Measurements from ENCODE around the gene TSPAN14. TPM values are rescaled to one million over a fixed set of nuclear protein-coding genes. Genes with fewer than 3 reads are reported as not detected.

The TSPAN14 gene
- total RNA-seq, 1 donor from 2014 or later, result 18.9 TPM

GRCh38 chr10:80535671-80536360 lies 81.7 kb downstream of the TSPAN14 start:
- CTCF ChIA-PET, result interaction anchor here (0.8 to 1.8 kb wide), 5 partner anchors 30 to 389 kb away, joined by 3 to 6 read pairs (median 4); no protein-coding TSS in a partner anchor
- intact Hi-C loops (cut with micrococcal nuclease), result loop anchor here (1.0 to 10.0 kb wide), 5 partner anchors 55 to 601 kb away; no protein-coding TSS in a partner anchor
- Mint-ChIP-seq H3K36me3 (ENCODE audit: low read depth) (peaks cover 1% of the 10 kb centered on the region), H3K4me1 (peaks cover 35% of the 10 kb centered on the region), H3K27me3 (no peaks in the 10 kb centered on the region), H3K27ac (peak overlapping the region; percentile 89), H3K4me3 (peak overlapping the region; percentile 88), H3K9me3 (no peaks in the 10 kb centered on the region)
- peak; percentile 38 for TF ChIP-seq CTCF (IDR thresholded peaks at IDR 0.05)
- ATAC-seq (ENCODE audit: low read depth) (peak; percentile 89), DNase-seq (peak; percentile 76)
- POLR2A ChIA-PET, result interaction anchor here (0.7 to 1.3 kb wide), 2 partner anchors 126 to 128 kb away, joined by 4 read pairs; no protein-coding TSS in a partner anchor

- Mint-ChIP-seq H3K27ac (peak overlapping the region; percentile 89), H3K4me1 (peaks cover 41% of the 10 kb centered on the region), H3K4me3 (peak overlapping the region; percentile 88), H3K9me3 (no peaks in the 10 kb centered on the region), H3K27me3 (no peaks in the 10 kb centered on the region), H3K36me3 (ENCODE audit: low read depth) (peaks cover 1% of the 10 kb centered on the region)
- no peak for TF ChIP-seq CTCF (IDR thresholded peaks at IDR 0.05)
- no peak for ATAC-seq (ENCODE audit: low read depth)
- intact Hi-C loops (cut with micrococcal nuclease), result loop anchor here (1.0 to 10.0 kb wide), 4 partner anchors 63 to 602 kb away; no protein-coding TSS in a partner anchor
- DNase-seq, result no peak
- ChIA-PET POLR2A (interaction anchor here (0.7 to 1.3 kb wide), 2 partner anchors 125 to 128 kb away, joined by 4 read pairs; no protein-coding TSS in a partner anchor), CTCF (interaction anchor here (0.8 to 1.8 kb wide), 7 partner anchors 31 to 388 kb away, joined by 3 to 6 read pairs (median 3); no protein-coding TSS in a partner anchor)
Observed at GRCh38 chr10:80536361-80536835, 82.3 kb downstream of the TSPAN14 start.

DNA sequence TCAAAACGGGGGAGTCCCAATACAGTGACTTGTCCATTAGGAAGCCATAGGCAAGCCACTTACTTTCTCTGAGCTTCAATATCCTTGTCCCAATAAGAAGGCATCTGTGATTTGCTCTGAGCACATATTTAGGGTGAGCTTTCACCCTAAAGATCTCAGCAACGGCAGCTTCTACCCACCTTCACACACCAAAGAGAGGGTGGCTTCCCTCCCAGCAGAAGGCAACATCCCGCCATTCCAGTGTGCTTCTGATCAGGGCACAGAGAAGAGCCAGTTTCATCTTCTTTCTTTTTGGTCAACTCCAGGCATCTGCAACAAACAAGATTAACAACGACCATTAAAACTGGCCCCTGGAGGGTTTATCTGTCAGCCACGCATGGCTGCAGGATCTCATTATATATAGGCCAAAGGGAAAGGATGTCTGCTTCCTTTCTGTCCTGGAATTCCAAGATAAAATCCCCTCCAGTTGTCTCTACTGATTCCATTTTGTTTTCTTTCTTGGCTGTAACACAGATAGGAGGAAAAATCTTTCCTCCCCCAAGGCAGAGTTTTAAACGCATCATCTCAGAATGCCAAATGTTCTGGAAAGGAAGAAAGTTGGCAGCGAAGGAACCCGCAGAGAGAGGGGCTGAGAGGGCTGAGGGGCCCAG lies 83.1 kb downstream of the TSPAN14 start:
- no peak for DNase-seq
- Mint-ChIP-seq H3K36me3 (ENCODE audit: low read depth) (peaks cover 1% of the 10 kb centered on the region), H3K9me3 (no peaks in the 10 kb centered on the region), H3K4me3 (peak overlapping the region; percentile 54), H3K4me1 (peaks cover 49% of the 10 kb centered on the region), H3K27me3 (no peaks in the 10 kb centered on the region), H3K27ac (peak overlapping the region; percentile 4)
- POLR2A ChIA-PET, result interaction anchor here (1.3 kb wide), 1 partner anchor 124 kb away, joined by 4 read pairs; no protein-coding TSS in a partner anchor
- TF ChIP-seq CTCF (IDR thresholded peaks at IDR 0.05), result no peak
- intact Hi-C loops (cut with micrococcal nuclease), result loop anchor here (2.0 to 10.0 kb wide), 2 partner anchors 126 to 602 kb away; no protein-coding TSS in a partner anchor
- CTCF ChIA-PET, result interaction anchor here (0.8 to 1.8 kb wide), 7 partner anchors 32 to 387 kb away, joined by 3 to 6 read pairs (median 3); no protein-coding TSS in a partner anchor
- no peak for ATAC-seq (ENCODE audit: low read depth)

GRCh38 chr10:80537736-80538480 lies 83.8 kb downstream of the TSPAN14 start, which contains the start of gene SH2D4B:
Gene SH2D4B (plus strand): TSS chr10:80537902. CDS start chr10:80538332, 430 bp downstream.
- peaks cover 1% of the 10 kb centered on the region for H3K36me3 Mint-ChIP-seq (ENCODE audit: low read depth)
- ATAC-seq (ENCODE audit: low read depth) (no peak), DNase-seq (no peak)
- CTCF ChIA-PET, result interaction anchor here (1.8 kb wide), 1 partner anchor 387 kb away, joined by 6 read pairs; no protein-coding TSS in a partner anchor
- H3K27me3 Mint-ChIP-seq, result no peaks in the 10 kb centered on the region
- H3K27ac Mint-ChIP-seq, result peak within 1 kb of the TSS; percentile 74
- H3K4me3 Mint-ChIP-seq, result peak within 1 kb of the TSS; percentile 54
- H3K4me1 Mint-ChIP-seq, result peaks cover 53% of the 10 kb centered on the region
- H3K9me3 Mint-ChIP-seq, result no peaks in the 10 kb centered on the region
- intact Hi-C loops (cut with micrococcal nuclease), result loop anchor here (2.0 to 10.0 kb wide), 2 partner anchors 125 to 603 kb away; no protein-coding TSS in a partner anchor
- TF ChIP-seq CTCF (IDR thresholded peaks at IDR 0.05), result no peak
- POLR2A ChIA-PET, result interaction anchor here (0.6 kb wide), 1 partner anchor 1091 kb away, joined by 5 read pairs; no protein-coding TSS in a partner anchor
